Measurements from ENCODE around the gene OVCA2.

- TF ChIP-seq EZH2 (IDR thresholded peaks at IDR 0.05; ENCODE audit: insufficient read depth, poor library complexity, severe bottlenecking) (no peak), EZH2phosphoT487 (IDR thresholded peaks at IDR 0.05; ENCODE audit: insufficient read depth, low read depth) (no peak)
Observed at GRCh38 chr17:2071455-2072281, 29.8 kb downstream of the OVCA2 start.

Data from GM23248 (cell line).